Fibroblast of the conjunctiva (primary cell): ENCODE measurements around the gene ZNF598.
A peak's percentile ranks its signal among the peaks of the same experiment; 100 is the strongest.

ENCODE experiments used
- DNase-seq: peaks from one replicate; pipeline ENCODE4 v3.0.0-alpha.2; 2010; ENCODE audit warnings: low read depth

ZNF598 gene

GRCh38 chr16:1990351-1991134 is 19.1 kb downstream of the ZNF598 start:
- DNase-seq: no peak

GRCh38 chr16:1990101-1990350 is 19.6 kb downstream of the ZNF598 start:
- no peak for DNase-seq

GRCh38 chr16:1989209-1990100 is 20.2 kb downstream of the ZNF598 start, which contains the start of gene SYNGR3:
TSS of gene SYNGR3 (plus strand) at chr16:1989970. CDS start at chr16:1990103, 133 bp downstream.
- DNase-seq: no peak

- no peak for DNase-seq
Observed at GRCh38 chr16:1987198-1987597, 22.4 kb downstream of the ZNF598 start.

- no peak for DNase-seq
Observed at GRCh38 chr16:1985466-1986150, 24.0 kb downstream of the ZNF598 start.

GRCh38 chr16:1984347-1985225 is 25.0 kb downstream of the ZNF598 start:
- DNase-seq: no peak

- DNase-seq: peak; percentile 86
Observed at GRCh38 chr16:1983544-1984346, 25.9 kb downstream of the ZNF598 start, which contains the start of gene GFER. TSS of gene GFER (plus strand) at chr16:1984193. CDS start at chr16:1984219, 26 bp downstream.

- DNase-seq: no peak
Observed at GRCh38 chr16:1982991-1983543, 26.6 kb downstream of the ZNF598 start.

- no peak for DNase-seq
Observed at GRCh38 chr16:1982013-1982433, 27.6 kb downstream of the ZNF598 start.

- no peak for DNase-seq
Observed at GRCh38 chr16:1981398-1981836, 28.2 kb downstream of the ZNF598 start, which contains the start of gene NOXO1. TSS of gene NOXO1 (minus strand) at chr16:1981469. CDS start at chr16:1981179, 290 bp downstream.

- no peak for DNase-seq
Observed at GRCh38 chr16:1980770-1981087, 28.9 kb downstream of the ZNF598 start.

GRCh38 chr16:1980030-1980769 is 29.4 kb downstream of the ZNF598 start:
- no peak for DNase-seq

- DNase-seq: no peak
Observed at GRCh38 chr16:1979271-1980029, 30.2 kb downstream of the ZNF598 start.

GRCh38 chr16:1978476-1979120 is 31.0 kb downstream of the ZNF598 start:
- no peak for DNase-seq

- DNase-seq: no peak
Observed at GRCh38 chr16:1977875-1978268, 31.7 kb downstream of the ZNF598 start.

- no peak for DNase-seq
Observed at GRCh38 chr16:1976951-1977874, 32.4 kb downstream of the ZNF598 start.

- DNase-seq: no peak
Observed at GRCh38 chr16:1976216-1976520, 33.5 kb downstream of the ZNF598 start.
